ENCODE measurements around the gene SNX4. TPM values are rescaled to one million over a fixed set of nuclear protein-coding genes. Genes with fewer than 3 reads are reported as not detected.

The SNX4 gene
- total and polyA plus RNA-seq, 2 of the 4 experiments (the other 2 are of a cell fraction): 10.7 to 25.6 TPM

- Histone ChIP-seq H4K8ac (ENCODE audit: low read depth in 2 of 2, low read length in 2 of 2) (no peak overlapping the region), H4K20me1 (ENCODE audit: insufficient read depth, low read length) (no peaks in the 10 kb centered on the region), H3K27me3 (ENCODE audit: control insufficient read depth, insufficient read depth, low read length) (no peaks in the 10 kb centered on the region), H2AK9ac (replicated peaks; ENCODE audit: low read depth, low read length, poor library complexity) (no peak overlapping the region), H4K5ac (ENCODE audit: low read depth, low read length) (no peak overlapping the region), H3K4me1 (ENCODE audit: control insufficient read depth, insufficient read depth, low read length) (peaks cover 7% of the 10 kb centered on the region), H3K9me3 (ENCODE audit: control insufficient read depth, insufficient read depth, low read length) (peaks cover 3% of the 10 kb centered on the region; the same call in 1 of the 2 replicates), H2AFZ (replicated peaks; ENCODE audit: low read length, poor library complexity) (no peak overlapping the region), H2AK5ac (ENCODE audit: low read depth, low read length) (0 out of 2 replicates have a peak overlapping the region, but pooled peaks have one; percentile 22), H3K18ac (ENCODE audit: low read depth, low read length) (no peak overlapping the region), H3K4ac (ENCODE audit: low read depth, low read length) (no peak overlapping the region), H3K79me1 (ENCODE audit: low read depth in 1 of 2, low read length in 2 of 2) (no peaks in the 10 kb centered on the region), H3K4me2 (ENCODE audit: low read depth, low read length) (no peak overlapping the region), H3K4me3 (ENCODE audit: insufficient read depth, low read depth, low read length) (no peak overlapping the region), H2BK15ac (ENCODE audit: low read depth, low read length) (no peak overlapping the region), H2BK5ac (ENCODE audit: low read depth, low read length, poor library complexity, severe bottlenecking) (no peak overlapping the region), H3K23ac (ENCODE audit: low read depth, low read length) (no peak overlapping the region), H3K9ac (ENCODE audit: low read depth, low read length) (no peak overlapping the region), H2BK120ac (ENCODE audit: low read depth, low read length) (no peak overlapping the region), H4K91ac (ENCODE audit: insufficient read depth, low read depth, low read length) (no peak overlapping the region), H3K27ac (ENCODE audit: insufficient read depth, low read length) (no peak overlapping the region), H3K9me1 (ENCODE audit: insufficient read depth, low read length) (no peaks in the 10 kb centered on the region; the same call in 1 of the 2 replicates), H2BK20ac (ENCODE audit: low read depth, low read length) (no peak overlapping the region), H3K56ac (ENCODE audit: extremely low read depth, insufficient read depth, low read length) (no peak overlapping the region), H3K14ac (replicated peaks; ENCODE audit: low read depth, low read length) (no peak overlapping the region), H3K36me3 (ENCODE audit: control insufficient read depth, insufficient read depth, low read length) (no peaks in the 10 kb centered on the region)
- TF ChIP-seq ELK1 (IDR thresholded peaks at IDR 0.05; ENCODE audit: borderline replicate concordance, low read depth, low read length) (no peak), CHD1 (IDR thresholded peaks at IDR 0.05; ENCODE audit: low read depth, low read length) (no peak), CTCF (conservative IDR thresholded peaks at IDR 0.05; ENCODE audit: low read depth, low read length) (no peak), POLR2A (IDR thresholded peaks at IDR 0.05; ENCODE audit: low read depth, low read length) (no peak), RFX5 (IDR thresholded peaks at IDR 0.05; ENCODE audit: low read depth, low read length) (no peak), MAFK (IDR thresholded peaks at IDR 0.05; ENCODE audit: low read depth, low read length) (no peak), RAD21 (IDR thresholded peaks at IDR 0.05; ENCODE audit: low read length) (no peak), FOS (IDR thresholded peaks at IDR 0.05; ENCODE audit: low read depth, low read length) (no peak), RCOR1 (IDR thresholded peaks at IDR 0.05; ENCODE audit: insufficient replicate concordance, low read length) (no peak), MAZ (IDR thresholded peaks at IDR 0.05; ENCODE audit: borderline replicate concordance, low read depth, low read length) (no peak)
- CTCF ChIA-PET: no interaction called here
- intact Hi-C loops (cut with micrococcal nuclease) (loop anchor here (10.0 kb wide), 1 partner anchor 199 kb away; no protein-coding TSS in a partner anchor), in situ Hi-C loops (cut with MboI; ENCODE audit: low sequenced_read_pairs) (loop anchor here (10.0 kb wide), 3 partner anchors 389 to 669 kb away; no protein-coding TSS in a partner anchor), dilution Hi-C loops (cut with HindIII; ENCODE audit: low sequenced_read_pairs, unreplicated experiment) (no loop called here)
- 83% methylated on average over 2 of the region's 6 CpGs; no CpG with 5 or more reads in 1 of the 2 experiments for WGBS, 2 experiments (ENCODE audit: extremely low coverage in 2 of 2, insufficient read length in 1 of 2)
- DNase-seq: no peak
- no peak for ATAC-seq (ENCODE audit: low read depth)
- POLR2A ChIA-PET (ENCODE audit: unreplicated experiment): no interaction called here
- no TSS peak for BruUV-seq (replicated peaks)
Measured at GRCh38 chr3:125433611-125434041, 86.4 kb downstream of the SNX4 start.
